Mesenchymal stem cell (in vitro differentiated cells and primary cell): Measurements from ENCODE around the gene FANK1.

Source experiments
- DNase-seq: peaks from one replicate; pipeline ENCODE4 v3.0.0-alpha.2; 2013
- H2AFZ ChIP-seq: one replicate; pipeline ENCODE4 v1.6.1; 2013; ENCODE audit warnings: low read depth, mild to moderate bottlenecking, control low read depth, inconsistent platforms, low read length, moderate library complexity
- H2AK5ac ChIP-seq: 2 replicates; pipeline ENCODE4 v1.6.1; 2013; ENCODE audit warnings: low read length, moderate library complexity, mild to moderate bottlenecking, inconsistent platforms; ENCODE audit not compliant: severe bottlenecking
- H2BK120ac ChIP-seq: one replicate; pipeline ENCODE4 v1.6.1; 2013; ENCODE audit warnings: low read depth, mild to moderate bottlenecking, inconsistent platforms, low read length, moderate library complexity
- H2BK12ac ChIP-seq, 2 experiments: one replicate each; pipeline ENCODE4 v1.6.1; 2013; ENCODE audit warnings: inconsistent platforms in 2 of 2, low read length in 2 of 2, mild to moderate bottlenecking in 2 of 2, moderate library complexity in 2 of 2, control low read depth in 1 of 2
- H2BK15ac ChIP-seq: one replicate; pipeline ENCODE4 v1.6.1; 2013; ENCODE audit warnings: mild to moderate bottlenecking, low read depth, inconsistent platforms; ENCODE audit not compliant: poor library complexity, severe bottlenecking
- H2BK5ac ChIP-seq: 2 replicates; pipeline ENCODE4 v1.6.1; 2013; ENCODE audit warnings: low read depth, mild to moderate bottlenecking, low read length, control low read depth, inconsistent platforms; ENCODE audit not compliant: poor library complexity, severe bottlenecking
- H3K14ac ChIP-seq, 2 experiments: one replicate each; pipeline ENCODE4 v1.6.1; 2013; ENCODE audit warnings: inconsistent platforms in 2 of 2, low read length in 2 of 2, control low read depth in 1 of 2, mild to moderate bottlenecking in 1 of 2, moderate library complexity in 1 of 2
- H3K18ac ChIP-seq, 2 experiments: one replicate each; pipeline ENCODE4 v1.6.1; 2013; ENCODE audit warnings: inconsistent platforms in 2 of 2, low read length in 2 of 2, control low read depth in 1 of 2, low read depth in 1 of 2, mild to moderate bottlenecking in 1 of 2
- H3K23ac ChIP-seq, 2 experiments: one replicate each; pipeline ENCODE4 v1.6.1; 2013; ENCODE audit warnings: inconsistent platforms in 2 of 2, low read length in 2 of 2, mild to moderate bottlenecking in 2 of 2, moderate library complexity in 2 of 2, control low read depth in 1 of 2
- H3K27ac ChIP-seq: 2 replicates; pipeline ENCODE4 v1.5.1; 2013; ENCODE audit warnings: mild to moderate bottlenecking, moderate library complexity, low read length, control low read depth, inconsistent platforms; ENCODE audit not compliant: poor library complexity, severe bottlenecking
- H3K27me3 ChIP-seq, 2 experiments: 2 replicates each; pipeline versions ENCODE4 v1.6.1 to v1.7.0; 2013; ENCODE audit warnings: low read length in 2 of 2, mild to moderate bottlenecking in 2 of 2, moderate library complexity in 2 of 2, control low read depth in 1 of 2, inconsistent platforms in 1 of 2; ENCODE audit not compliant: control insufficient read depth in 1 of 2, insufficient read depth in 1 of 2
- H3K36me3 ChIP-seq, 2 experiments: 2 replicates each; pipeline versions ENCODE4 v1.6.1 to v1.7.0; 2013; ENCODE audit warnings: low read length in 2 of 2, control low read depth in 1 of 2, inconsistent platforms in 1 of 2, low read depth in 1 of 2, mild to moderate bottlenecking in 1 of 2; ENCODE audit not compliant: insufficient read depth in 2 of 2, control insufficient read depth in 1 of 2
- H3K4ac ChIP-seq, 2 experiments: one replicate each; pipeline ENCODE4 v1.6.1; 2013; ENCODE audit warnings: inconsistent platforms in 2 of 2, low read length in 2 of 2, mild to moderate bottlenecking in 2 of 2, moderate library complexity in 2 of 2, control low read depth in 1 of 2, low read depth in 1 of 2
- H3K4me1 ChIP-seq: 2 replicates; pipeline ENCODE4 v1.6.1; 2013; ENCODE audit warnings: low read depth, low read length, control low read depth; ENCODE audit not compliant: control insufficient read depth, insufficient read depth
- H3K4me2 ChIP-seq: 2 replicates; pipeline ENCODE4 v1.6.1; 2013; ENCODE audit warnings: low read length, mild to moderate bottlenecking, inconsistent platforms; ENCODE audit not compliant: poor library complexity, severe bottlenecking
- H3K4me3 ChIP-seq, 2 experiments: 2 replicates each; pipeline versions ENCODE4 v1.5.1 to v1.7.0; 2013; ENCODE audit warnings: low read length in 2 of 2, mild to moderate bottlenecking in 2 of 2, control low read depth in 1 of 2, low read depth in 1 of 2; ENCODE audit not compliant: insufficient read depth in 1 of 2
- H3K79me1 ChIP-seq: replicated peaks from 2 replicates; pipeline ENCODE4 v1.6.1; 2013; ENCODE audit warnings: mild to moderate bottlenecking, control low read depth, low read length, inconsistent platforms; ENCODE audit not compliant: poor library complexity, severe bottlenecking
- H3K9ac ChIP-seq: 2 replicates; pipeline ENCODE4 v1.7.0; 2013; ENCODE audit warnings: mild to moderate bottlenecking, low read length, moderate library complexity
- H3K9me3 ChIP-seq: 2 replicates; pipeline ENCODE4 v1.7.0; 2013; ENCODE audit warnings: mild to moderate bottlenecking, low read length; ENCODE audit not compliant: control insufficient read depth
- H4K8ac ChIP-seq: one replicate; pipeline ENCODE4 v1.6.1; 2013; ENCODE audit warnings: inconsistent platforms, mild to moderate bottlenecking, low read length, moderate library complexity
- H4K91ac ChIP-seq: one replicate; pipeline ENCODE4 v1.6.1; 2013; ENCODE audit warnings: mild to moderate bottlenecking, low read length, inconsistent platforms
- WGBS: methylation state at CpG from one replicate; pipeline ENCODE4 v1.1.7; 2013; ENCODE audit warnings: mixed read lengths; 5-methylcytosine and 5-hydroxymethylcytosine counted together

Gene FANK1

GRCh38 chr10:125992254-125992653, 95.9 kb downstream of the FANK1 start:
- Histone ChIP-seq H2BK5ac (no peak overlapping the region), H3K9ac (no peak overlapping the region), H3K4me2 (no peak overlapping the region), H3K14ac (no peak overlapping the region), H2AFZ (no peak overlapping the region), H3K27me3 (no peaks in the 10 kb centered on the region), H3K27ac (no peak overlapping the region), H4K91ac (no peak overlapping the region), H2BK120ac (no peak overlapping the region), H3K79me1 (no peaks in the 10 kb centered on the region), H3K4me1 (peaks cover 4% of the 10 kb centered on the region), H3K36me3 (peaks cover 3 to 17% of the 10 kb centered on the region in 2 experiments), H2BK15ac (no peak overlapping the region), H3K4me3 (no peak overlapping the region), H3K9me3 (no peaks in the 10 kb centered on the region), H3K4ac (no peak overlapping the region), H2AK5ac (no peak overlapping the region), H3K23ac (no peak overlapping the region), H3K18ac (no peak overlapping the region), H4K8ac (no peak overlapping the region), H2BK12ac (no peak overlapping the region)
- DNase-seq: no peak
- 76% methylated on average over 7 of the region's 7 CpGs for WGBS

DNA sequence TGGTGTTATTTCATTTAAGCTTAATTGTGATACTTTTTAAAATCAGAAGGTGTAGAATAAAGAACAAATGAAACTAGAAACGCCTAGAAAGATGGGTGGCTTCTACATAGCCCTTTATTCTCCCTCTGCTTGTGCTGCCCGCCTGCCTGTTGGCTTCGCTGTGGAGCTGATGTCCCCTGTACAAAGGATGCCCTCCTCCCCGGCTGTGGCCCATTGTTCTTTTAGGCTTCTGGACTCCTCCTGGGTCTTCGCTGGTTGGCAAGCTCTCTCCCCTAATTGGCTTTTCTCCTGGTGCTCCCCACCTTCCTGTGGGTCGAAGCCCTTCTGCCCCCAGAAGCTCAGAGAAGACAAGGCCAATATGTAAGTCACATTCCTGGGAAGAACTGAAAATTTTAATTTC, 98.2 kb downstream of the FANK1 start:
- no peak overlapping the region for H3K9ac ChIP-seq
- 96% methylated on average over 5 of the region's 6 CpGs for WGBS
- H3K4ac ChIP-seq: no peak overlapping the region
- H3K36me3 ChIP-seq: peaks cover 3 to 15% of the 10 kb centered on the region in 2 experiments
- no peak overlapping the region for H3K14ac ChIP-seq
- DNase-seq: no peak
- no peaks in the 10 kb centered on the region for H3K9me3 ChIP-seq
- no peak overlapping the region for H2BK120ac ChIP-seq
- H3K23ac ChIP-seq: no peak overlapping the region
- no peaks in the 10 kb centered on the region for H3K79me1 ChIP-seq
- no peak overlapping the region for H2AK5ac ChIP-seq
- no peak overlapping the region for H3K4me3 ChIP-seq
- no peaks in the 10 kb centered on the region for H3K27me3 ChIP-seq
- H3K27ac ChIP-seq: no peak overlapping the region
- no peak overlapping the region for H2BK12ac ChIP-seq
- H3K18ac ChIP-seq: no peak overlapping the region
- H2AFZ ChIP-seq: no peak overlapping the region
- no peak overlapping the region for H4K91ac ChIP-seq
- no peak overlapping the region for H4K8ac ChIP-seq
- H3K4me1 ChIP-seq: peaks cover 4% of the 10 kb centered on the region
- H2BK15ac ChIP-seq: no peak overlapping the region
- H3K4me2 ChIP-seq: no peak overlapping the region
- H2BK5ac ChIP-seq: no peak overlapping the region

- no peak overlapping the region for H3K23ac ChIP-seq
Measured at GRCh38 chr10:125995726-125996304, 99.5 kb downstream of the FANK1 start.

DNA sequence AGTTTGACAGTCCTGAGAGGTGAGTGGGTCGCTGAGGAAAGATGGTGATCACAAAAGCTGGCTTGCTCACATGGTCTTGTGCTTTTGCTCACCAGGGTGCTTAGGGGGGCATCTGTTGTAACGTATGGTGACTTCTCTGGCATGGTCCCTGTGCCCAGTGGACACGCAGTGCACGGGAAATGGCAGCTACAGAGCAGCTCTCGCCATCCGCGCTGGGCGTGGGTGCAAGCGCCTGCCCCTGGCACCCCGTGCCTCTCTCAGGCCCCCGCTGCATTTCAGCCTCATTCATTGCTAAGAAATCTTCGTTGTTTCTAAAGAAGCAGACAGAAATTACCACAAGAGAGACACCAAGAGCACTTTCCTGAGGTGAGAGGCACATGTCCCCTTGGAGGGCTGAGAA, 101.2 kb downstream of the FANK1 start:
- no peak overlapping the region for H3K18ac ChIP-seq
- H3K27ac ChIP-seq: no peak overlapping the region
- peaks cover 3 to 8% of the 10 kb centered on the region in 2 experiments for H3K36me3 ChIP-seq
- no peak overlapping the region for H2AFZ ChIP-seq
- no peak overlapping the region for H4K8ac ChIP-seq
- H2BK15ac ChIP-seq: no peak overlapping the region
- DNase-seq: no peak
- H2AK5ac ChIP-seq: no peak overlapping the region
- H3K23ac ChIP-seq: no peak overlapping the region
- H3K79me1 ChIP-seq: no peaks in the 10 kb centered on the region
- H3K9me3 ChIP-seq: no peaks in the 10 kb centered on the region
- H3K27me3 ChIP-seq: no peaks in the 10 kb centered on the region
- no peak overlapping the region for H3K9ac ChIP-seq
- H3K4me2 ChIP-seq: no peak overlapping the region
- H3K4ac ChIP-seq: no peak overlapping the region
- H2BK5ac ChIP-seq: no peak overlapping the region
- no peak overlapping the region for H3K14ac ChIP-seq
- WGBS: 91% methylated on average over 12 of the region's 12 CpGs
- H4K91ac ChIP-seq: no peak overlapping the region
- H3K4me3 ChIP-seq: no peak overlapping the region
- H2BK120ac ChIP-seq: no peak overlapping the region
- H3K4me1 ChIP-seq: peaks cover 4% of the 10 kb centered on the region
- no peak overlapping the region for H2BK12ac ChIP-seq

More at GRCh38 chr10:125995726-125996304, 99.5 kb downstream of the FANK1 start:
- 98% methylated on average over 6 of the region's 9 CpGs for WGBS
- Histone ChIP-seq H3K4me2 (no peak overlapping the region), H3K9ac (no peak overlapping the region), H2AFZ (no peak overlapping the region), H3K36me3 (peaks cover 3 to 8% of the 10 kb centered on the region in 2 experiments), H2BK12ac (no peak overlapping the region), H3K4me1 (peaks cover 4% of the 10 kb centered on the region), H3K14ac (no peak overlapping the region), H4K91ac (no peak overlapping the region), H3K4me3 (no peak overlapping the region), H3K27ac (no peak overlapping the region), H3K79me1 (no peaks in the 10 kb centered on the region), H4K8ac (no peak overlapping the region), H2BK5ac (no peak overlapping the region), H2BK15ac (no peak overlapping the region), H3K27me3 (no peaks in the 10 kb centered on the region), H3K9me3 (no peaks in the 10 kb centered on the region), H3K18ac (no peak overlapping the region), H2BK120ac (no peak overlapping the region), H2AK5ac (no peak overlapping the region), H3K4ac (no peak overlapping the region)
- no peak for DNase-seq
